Hematopoietic multipotent progenitor cell treated with erythropoietin and hydrocortisone succinate and interleukin-3 and kit ligand, for 17 days (in vitro differentiated cells): Measurements from ENCODE around the gene PECR.
A peak's percentile ranks its signal among the peaks of the same experiment; 100 is the strongest.
"Not testable (repeated sequence)": the region's sequence is repeated elsewhere in the genome, so short reads cannot be mapped to it uniquely, and the experiment has no call there.

ENCODE experiments used
- DNase-seq: peaks from one replicate; pipeline ENCODE4 v3.0.0-alpha.2; 2015; ENCODE audit warnings: low spot score

Gene PECR

GRCh38 chr2:216029416-216030129, 52.0 kb downstream of the PECR start:
- no peak for DNase-seq

- no peak for DNase-seq
Measured at GRCh38 chr2:216024779-216025336, 56.8 kb downstream of the PECR start.

- peak; percentile 62 for DNase-seq
Measured at GRCh38 chr2:216023055-216023648, 58.5 kb downstream of the PECR start.

GRCh38 chr2:216021768-216022565, 59.6 kb downstream of the PECR start:
- DNase-seq = no peak

GRCh38 chr2:216018709-216019108, 62.9 kb downstream of the PECR start:
- DNase-seq = no peak

- no peak for DNase-seq
Measured at GRCh38 chr2:216017365-216017764, 64.2 kb downstream of the PECR start.

- DNase-seq = no peak
Measured at GRCh38 chr2:216016581-216016980, 65.0 kb downstream of the PECR start.

- DNase-seq = no peak
Measured at GRCh38 chr2:216015722-216016464, 65.7 kb downstream of the PECR start.

- no peak for DNase-seq
Measured at GRCh38 chr2:216014986-216015385, 66.6 kb downstream of the PECR start.

- DNase-seq = no peak
Measured at GRCh38 chr2:216014006-216014405, 67.6 kb downstream of the PECR start.

GRCh38 chr2:216013080-216013909, 68.3 kb downstream of the PECR start, which contains the start of gene MREG:
TSS of gene MREG (minus strand) at chr2:216013551. CDS start at chr2:216013327, 224 bp downstream.
- peak; percentile 77 for DNase-seq

GRCh38 chr2:216012830-216013079, 68.9 kb downstream of the PECR start:
- DNase-seq = no peak

GRCh38 chr2:216012133-216012829, 69.3 kb downstream of the PECR start:
- peak; percentile 9 for DNase-seq

GRCh38 chr2:216009215-216009614, 72.4 kb downstream of the PECR start:
- DNase-seq = not testable (repeated sequence)

GRCh38 chr2:216008387-216008786, 73.2 kb downstream of the PECR start:
- DNase-seq = no peak

GRCh38 chr2:216006164-216006663, 75.4 kb downstream of the PECR start:
- DNase-seq = peak; percentile 17

- no peak for DNase-seq
Measured at GRCh38 chr2:216004697-216005283, 76.8 kb downstream of the PECR start.

- DNase-seq = peak; percentile 67
Measured at GRCh38 chr2:216003876-216004696, 77.5 kb downstream of the PECR start.

GRCh38 chr2:216002693-216003092, 78.9 kb downstream of the PECR start:
- DNase-seq = no peak
